ENCODE measurements around the gene EEF1AKMT3. TPM values are rescaled to one million over a fixed set of nuclear protein-coding genes. Genes with fewer than 3 reads are reported as not detected.
A peak's percentile ranks its signal among the peaks of the same experiment; 100 is the strongest.

Gene EEF1AKMT3
- total RNA-seq, 2 donors from 2014 or later: 3.7 to 5.8 TPM

DNA sequence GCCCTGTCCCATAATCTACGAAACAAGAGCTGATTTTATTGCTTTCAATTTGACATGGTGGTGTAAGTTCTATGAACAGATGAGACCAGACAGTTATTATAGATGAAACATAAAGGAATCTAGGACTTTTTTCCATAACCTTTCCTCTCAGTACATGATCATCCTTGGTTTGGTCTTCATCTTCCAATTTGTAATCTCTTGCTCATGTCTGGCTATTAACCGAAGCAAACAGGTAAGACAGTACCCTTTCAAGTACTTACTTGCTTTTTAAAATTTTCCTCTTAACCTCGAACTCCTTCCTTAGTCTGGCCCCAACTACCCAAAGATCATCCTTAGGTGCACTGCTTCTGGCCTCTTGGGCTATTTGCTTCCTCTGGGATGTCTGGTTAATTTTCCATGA, 26.4 kb upstream of the EEF1AKMT3 start:
- Histone ChIP-seq H3K4me1 (ENCODE audit: control insufficient read depth, insufficient read depth, low read length) (peaks cover 4% of the 10 kb centered on the region), H3K9me3 (ENCODE audit: control insufficient read depth, low read length) (no peaks in the 10 kb centered on the region), H3K4me3 (ENCODE audit: low read length) (peak overlapping the region; percentile 97), H3K9ac (ENCODE audit: extremely low read depth, low read length, poor library complexity, severe bottlenecking) (no peak overlapping the region), H3K36me3 (ENCODE audit: control insufficient read depth, insufficient read depth, low read length) (peaks cover 48% of the 10 kb centered on the region), H3K27ac (ENCODE audit: low read depth, low read length) (no peak overlapping the region), H3K27me3 (ENCODE audit: control insufficient read depth, insufficient read depth, low read length, poor library complexity, severe bottlenecking) (peaks cover 33% of the 10 kb centered on the region)
- peaks cover 3% of the 10 kb centered on the region for H3K9me3 Mint-ChIP-seq
- no peak for TF ChIP-seq CTCF (conservative IDR thresholded peaks at IDR 0.05)
- H3K27ac Mint-ChIP-seq: no peak overlapping the region
- no peak for DNase-seq
- H3K4me1 Mint-ChIP-seq: peaks cover 7% of the 10 kb centered on the region
- 92 to 100% methylated on average over 3 of the region's 3 CpGs for WGBS, 2 experiments (ENCODE audit: insufficient coverage in 1 of 2, insufficient read length in 1 of 2)
- peaks cover 31% of the 10 kb centered on the region for H3K27me3 Mint-ChIP-seq (ENCODE audit: insufficient read depth)
- H3K4me3 Mint-ChIP-seq: peak overlapping the region; percentile 94
- H3K36me3 Mint-ChIP-seq (ENCODE audit: low read depth): peaks cover 43% of the 10 kb centered on the region

DNA sequence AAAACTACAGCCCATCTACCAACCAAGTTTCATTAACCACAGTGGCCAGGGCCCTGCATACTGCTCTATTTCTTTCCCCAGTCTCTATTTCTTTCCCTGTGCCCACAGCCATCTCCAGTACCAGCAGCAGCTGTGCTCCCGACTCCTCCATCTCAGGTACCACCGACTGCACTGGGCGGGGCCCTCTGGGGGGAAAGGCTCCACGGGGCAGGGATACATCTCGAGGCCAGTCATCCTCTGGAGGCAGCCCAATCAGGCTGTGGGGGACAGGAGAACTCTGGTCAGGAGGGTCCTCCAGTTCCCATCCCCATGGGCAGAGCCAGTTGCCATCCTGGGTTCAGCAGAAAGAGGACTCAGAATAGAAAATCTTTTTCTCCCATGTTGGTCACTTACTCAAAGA, 23.4 kb upstream of the EEF1AKMT3 start:
- H3K4me3 ChIP-seq (ENCODE audit: low read length): no peak overlapping the region
- peaks cover 50% of the 10 kb centered on the region for H3K36me3 ChIP-seq (ENCODE audit: control insufficient read depth, insufficient read depth, low read length)
- Mint-ChIP-seq H3K27ac (no peak overlapping the region), H3K27me3 (ENCODE audit: insufficient read depth) (peaks cover 13% of the 10 kb centered on the region), H3K4me3 (no peak overlapping the region), H3K9me3 (peaks cover 3% of the 10 kb centered on the region), H3K36me3 (ENCODE audit: low read depth) (peaks cover 50% of the 10 kb centered on the region), H3K4me1 (peaks cover 29% of the 10 kb centered on the region)
- no peak overlapping the region for H3K9ac ChIP-seq (ENCODE audit: extremely low read depth, low read length, poor library complexity, severe bottlenecking)
- no peaks in the 10 kb centered on the region for H3K9me3 ChIP-seq (ENCODE audit: control insufficient read depth, low read length)
- WGBS, 2 experiments (ENCODE audit: insufficient coverage in 1 of 2, insufficient read length in 1 of 2): 98 to 100% methylated on average over 1 to 5 of the region's 5 CpGs
- peaks cover 9% of the 10 kb centered on the region for H3K27me3 ChIP-seq (ENCODE audit: control insufficient read depth, insufficient read depth, low read length, poor library complexity, severe bottlenecking)
- H3K4me1 ChIP-seq (ENCODE audit: control insufficient read depth, insufficient read depth, low read length): peaks cover 5% of the 10 kb centered on the region
- TF ChIP-seq CTCF (conservative IDR thresholded peaks at IDR 0.05): no peak
- DNase-seq: no peak
- H3K27ac ChIP-seq (ENCODE audit: low read depth, low read length): no peak overlapping the region

DNA sequence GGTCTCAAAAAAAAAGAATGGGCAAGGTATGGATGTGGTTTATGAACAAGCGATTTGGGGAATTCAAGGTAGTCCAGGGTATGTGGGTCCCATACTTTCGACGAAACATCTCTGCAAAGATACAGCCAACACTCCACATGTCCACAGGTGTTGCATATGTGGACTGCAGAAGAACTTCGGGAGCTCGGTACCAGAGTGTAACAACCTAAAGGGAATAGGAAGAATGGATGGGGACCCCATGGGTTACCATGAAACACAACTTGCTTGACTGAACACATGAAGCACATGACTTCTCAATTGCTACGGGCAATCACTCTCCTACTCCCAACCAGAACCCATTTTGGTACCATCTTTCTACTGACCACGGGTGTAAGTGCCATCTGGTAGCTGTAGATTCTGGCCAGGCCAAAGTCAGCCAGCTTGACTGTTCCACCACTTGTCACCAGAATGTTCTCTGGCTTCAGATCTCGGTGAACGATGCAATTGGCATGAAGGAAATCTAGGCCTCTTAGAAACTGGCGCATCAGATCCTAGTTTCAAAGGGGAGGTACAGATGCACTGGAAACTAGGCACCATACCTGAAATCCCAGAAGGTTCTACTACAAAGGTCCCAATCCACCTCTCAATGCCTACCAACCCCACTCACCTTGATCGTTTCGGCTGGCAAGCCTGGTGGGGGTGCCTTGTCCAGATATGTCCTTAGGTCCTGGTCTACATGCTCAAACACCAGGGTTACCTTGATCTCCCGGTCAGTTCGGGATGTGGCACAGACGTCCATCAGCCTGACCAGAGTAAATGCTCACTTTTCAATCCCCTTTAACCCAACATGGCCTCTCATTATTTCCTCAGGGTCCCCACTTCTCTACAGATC, 21.6 kb upstream of the EEF1AKMT3 start:
- Histone ChIP-seq H3K9me3 (ENCODE audit: control insufficient read depth, low read length) (no peaks in the 10 kb centered on the region), H3K27me3 (ENCODE audit: control insufficient read depth, insufficient read depth, low read length, poor library complexity, severe bottlenecking) (peaks cover 14% of the 10 kb centered on the region), H3K4me3 (ENCODE audit: low read length) (peak overlapping the region; percentile 98), H3K36me3 (ENCODE audit: control insufficient read depth, insufficient read depth, low read length) (peaks cover 50% of the 10 kb centered on the region), H3K9ac (ENCODE audit: extremely low read depth, low read length, poor library complexity, severe bottlenecking) (peak overlapping the region; percentile 97), H3K27ac (ENCODE audit: low read depth, low read length) (no peak overlapping the region), H3K4me1 (ENCODE audit: control insufficient read depth, insufficient read depth, low read length) (peaks cover 5% of the 10 kb centered on the region)
- Mint-ChIP-seq H3K36me3 (ENCODE audit: low read depth) (peaks cover 50% of the 10 kb centered on the region), H3K4me1 (peaks cover 31% of the 10 kb centered on the region), H3K9me3 (no peaks in the 10 kb centered on the region), H3K4me3 (peak overlapping the region; percentile 96), H3K27me3 (ENCODE audit: insufficient read depth) (peaks cover 19% of the 10 kb centered on the region), H3K27ac (peak overlapping the region; percentile 98)
- WGBS, 2 experiments (ENCODE audit: insufficient coverage in 1 of 2, insufficient read length in 1 of 2): 89 to 95% methylated on average over 14 to 15 of the region's 15 CpGs
- DNase-seq: no peak
- TF ChIP-seq CTCF (conservative IDR thresholded peaks at IDR 0.05): no peak

Measured in endodermal cell (in vitro differentiated cells).